OCI-LY3 (cell line): ENCODE data around the gene SCYGR2.
A peak's percentile ranks its signal among the peaks of the same experiment; 100 is the strongest.

Source experiments
- H2AFZ ChIP-seq: fragments of 200-600, 300-600 bp; shearing (Covaris generic); 2 replicates; pipeline ENCODE4 v1.6.0; 2014; ENCODE audit warnings: antibody characterized with exemption, low read depth, low read length
- H3K27ac ChIP-seq: fragments of 200-600, 300-600 bp; sonication (generic); 2 replicates; pipeline ENCODE4 v1.5.1; 2014; ENCODE audit warnings: mild to moderate bottlenecking, low read length, moderate library complexity, mixed read lengths
- H3K27me3 ChIP-seq: fragments of 200-600, 300-600 bp; sonication (generic); 2 replicates; pipeline ENCODE4 v1.6.1; 2014; ENCODE audit warnings: low read depth, low read length, mixed read lengths
- H3K36me3 ChIP-seq: fragments of 200-600, 300-600 bp; sonication (generic); replicated peaks from 2 replicates; pipeline ENCODE3; 2014; ENCODE audit warnings: low read depth, low read length, mixed read lengths
- H3K4me1 ChIP-seq: fragments of 300-600, 200-600 bp; sonication (generic); 2 replicates; pipeline ENCODE4 v1.6.1; 2014; ENCODE audit warnings: low read length, mixed read lengths
- H3K4me2 ChIP-seq: fragments of 200-600, 300-600 bp; sonication (generic); 2 replicates; pipeline ENCODE4 v1.6.1; 2014; ENCODE audit warnings: low read length, mixed read lengths
- H3K4me3 ChIP-seq: fragments of 300-600, 200-600 bp; sonication (generic); 2 replicates; pipeline ENCODE4 v1.5.1; 2014; ENCODE audit warnings: antibody characterized with exemption, mild to moderate bottlenecking, low read length, moderate library complexity
- H3K79me2 ChIP-seq: fragments of 300-600, 200-600 bp; shearing (Covaris generic); 2 replicates; pipeline ENCODE4 v1.6.1; 2014; ENCODE audit warnings: mild to moderate bottlenecking, low read length, mixed read lengths
- H3K9ac ChIP-seq: fragments of 300-600, 200-600 bp; shearing (Covaris generic); 2 replicates; pipeline ENCODE4 v1.6.0; 2014; ENCODE audit warnings: mild to moderate bottlenecking, low read length, moderate library complexity
- H3K9me3 ChIP-seq: fragments of 200-600, 300-600 bp; shearing (Covaris generic); 2 replicates; pipeline ENCODE4 v1.6.1; 2014; ENCODE audit warnings: low read length, mixed read lengths; ENCODE audit not compliant: insufficient read depth
- H4K20me1 ChIP-seq: fragments of 200-600, 300-600 bp; sonication (generic); 2 replicates; pipeline ENCODE4 v1.6.1; 2016; ENCODE audit warnings: low read length, mixed read lengths; ENCODE audit not compliant: insufficient read depth
- EZH2phosphoT487 ChIP-seq: fragments of 200-600 bp; shearing (Covaris generic); IDR thresholded peaks from 2 replicates; pipeline ENCODE4 v1.6.1; 2018; ENCODE audit warnings: antibody characterized with exemption, mixed run types, low read depth
- TF ChIP-seq, protein P1 (sequence below): fragments of 200-600, 300-600 bp; sonication (generic); IDR thresholded peaks from 2 replicates; pipeline ENCODE4 v1.5.1; 2014; ENCODE audit warnings: antibody characterized with exemption, low read length, low read depth

SCYGR2 gene

DNA sequence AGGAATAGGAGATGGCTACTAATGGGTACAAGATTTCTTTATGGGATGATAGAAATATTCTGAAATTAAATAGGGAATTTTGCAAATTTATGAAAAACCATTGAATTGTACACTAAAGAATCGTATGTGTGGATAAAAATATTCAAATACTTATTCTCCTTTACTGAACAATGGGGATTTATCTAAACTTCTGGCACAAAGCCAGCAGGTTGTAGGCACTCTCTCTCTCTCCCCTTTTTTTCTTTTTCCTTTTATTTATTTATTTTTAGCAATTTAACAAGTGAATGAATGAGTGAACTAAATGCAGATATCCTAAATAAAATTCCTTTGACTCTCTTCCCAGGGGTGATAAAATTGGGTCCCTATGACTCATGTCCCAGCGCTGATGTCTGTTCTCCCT is 21.9 kb upstream of the SCYGR2 start:
- TF ChIP-seq, protein P1, sequence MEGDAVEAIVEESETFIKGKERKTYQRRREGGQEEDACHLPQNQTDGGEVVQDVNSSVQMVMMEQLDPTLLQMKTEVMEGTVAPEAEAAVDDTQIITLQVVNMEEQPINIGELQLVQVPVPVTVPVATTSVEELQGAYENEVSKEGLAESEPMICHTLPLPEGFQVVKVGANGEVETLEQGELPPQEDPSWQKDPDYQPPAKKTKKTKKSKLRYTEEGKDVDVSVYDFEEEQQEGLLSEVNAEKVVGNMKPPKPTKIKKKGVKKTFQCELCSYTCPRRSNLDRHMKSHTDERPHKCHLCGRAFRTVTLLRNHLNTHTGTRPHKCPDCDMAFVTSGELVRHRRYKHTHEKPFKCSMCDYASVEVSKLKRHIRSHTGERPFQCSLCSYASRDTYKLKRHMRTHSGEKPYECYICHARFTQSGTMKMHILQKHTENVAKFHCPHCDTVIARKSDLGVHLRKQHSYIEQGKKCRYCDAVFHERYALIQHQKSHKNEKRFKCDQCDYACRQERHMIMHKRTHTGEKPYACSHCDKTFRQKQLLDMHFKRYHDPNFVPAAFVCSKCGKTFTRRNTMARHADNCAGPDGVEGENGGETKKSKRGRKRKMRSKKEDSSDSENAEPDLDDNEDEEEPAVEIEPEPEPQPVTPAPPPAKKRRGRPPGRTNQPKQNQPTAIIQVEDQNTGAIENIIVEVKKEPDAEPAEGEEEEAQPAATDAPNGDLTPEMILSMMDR = no peak
- Histone ChIP-seq H3K9me3 (no peaks in the 10 kb centered on the region), H4K20me1 (no peaks in the 10 kb centered on the region), H2AFZ (no peak overlapping the region), H3K4me1 (no peaks in the 10 kb centered on the region), H3K4me2 (no peak overlapping the region), H3K9ac (no peak overlapping the region), H3K36me3 (no peaks in the 10 kb centered on the region), H3K27me3 (no peaks in the 10 kb centered on the region), H3K27ac (no peak overlapping the region), H3K4me3 (no peak overlapping the region), H3K79me2 (no peaks in the 10 kb centered on the region)

DNA sequence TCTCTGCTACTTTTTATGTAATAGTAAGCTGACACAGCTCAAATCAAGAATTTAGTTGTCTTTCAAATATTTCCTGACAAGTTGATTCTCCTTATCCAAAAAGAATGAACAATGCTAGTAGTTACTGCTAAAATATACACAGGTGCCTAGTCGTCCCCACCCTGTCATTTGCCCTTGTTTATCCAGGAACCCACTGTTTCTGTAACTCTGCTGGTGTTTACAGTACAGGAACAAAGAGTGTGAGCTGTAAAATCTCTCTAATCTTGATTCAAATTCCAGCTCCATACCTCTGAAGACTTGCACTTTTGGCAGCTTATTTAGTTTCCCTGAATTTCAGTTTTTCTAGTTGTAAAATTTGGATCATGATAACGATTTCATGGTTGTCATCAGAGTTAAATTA is 21.1 kb upstream of the SCYGR2 start:
- TF ChIP-seq, protein P1 = no peak
- no peak for TF ChIP-seq EZH2phosphoT487
- Histone ChIP-seq H3K27ac (no peak overlapping the region), H2AFZ (no peak overlapping the region), H3K4me1 (no peaks in the 10 kb centered on the region), H3K79me2 (no peaks in the 10 kb centered on the region), H3K27me3 (no peaks in the 10 kb centered on the region), H4K20me1 (no peaks in the 10 kb centered on the region), H3K4me2 (no peak overlapping the region), H3K9ac (no peak overlapping the region), H3K36me3 (no peaks in the 10 kb centered on the region), H3K9me3 (no peaks in the 10 kb centered on the region), H3K4me3 (no peak overlapping the region)

DNA sequence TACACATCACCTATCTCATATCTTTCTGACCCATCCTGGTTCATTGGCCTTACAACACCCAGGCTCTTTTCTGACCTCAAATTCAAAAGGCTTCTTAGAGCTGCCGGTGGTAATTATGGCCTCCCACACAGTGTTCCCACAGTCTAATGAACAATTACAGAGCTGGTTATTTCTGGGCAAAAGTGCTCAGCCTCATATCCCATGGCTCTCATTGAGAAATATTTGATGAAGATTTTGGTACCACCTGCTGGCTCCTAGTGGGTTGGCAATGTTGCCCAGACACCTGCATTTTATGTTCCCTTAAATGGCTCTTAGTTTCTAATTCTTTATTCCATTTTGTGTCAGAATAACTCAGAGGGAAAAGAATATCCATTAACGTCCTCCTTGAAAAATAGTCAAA is 20.1 kb upstream of the SCYGR2 start:
- H3K9ac ChIP-seq = no peak overlapping the region

DNA sequence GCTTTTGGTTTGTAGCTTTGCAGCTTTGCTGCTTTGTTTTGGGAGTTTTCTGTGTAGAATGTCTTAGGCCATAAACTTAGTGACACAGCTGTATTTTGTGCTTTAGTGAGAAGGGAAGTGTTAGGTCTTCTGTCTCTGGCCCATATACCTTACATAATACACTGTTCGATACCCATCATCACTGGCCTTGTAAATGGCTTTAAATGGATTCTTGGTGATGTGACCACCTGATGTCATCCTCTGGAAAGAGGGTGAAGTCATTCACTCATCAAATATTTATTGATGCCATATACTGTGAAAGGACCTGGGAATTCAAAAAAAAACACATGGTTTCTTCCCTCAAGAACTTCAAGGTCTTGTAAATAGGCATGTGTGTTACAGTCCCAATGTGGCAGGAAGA is 18.9 kb upstream of the SCYGR2 start:
- Histone ChIP-seq H4K20me1 (no peaks in the 10 kb centered on the region), H3K27ac (no peak overlapping the region), H2AFZ (no peak overlapping the region), H3K4me3 (no peak overlapping the region), H3K27me3 (no peaks in the 10 kb centered on the region), H3K4me2 (no peak overlapping the region), H3K79me2 (no peaks in the 10 kb centered on the region), H3K9me3 (no peaks in the 10 kb centered on the region), H3K9ac (no peak overlapping the region), H3K36me3 (no peaks in the 10 kb centered on the region), H3K4me1 (no peaks in the 10 kb centered on the region)
- no peak for TF ChIP-seq EZH2phosphoT487
- TF ChIP-seq, protein P1 = no peak

More for the DNA sequence above, 20.1 kb upstream of the SCYGR2 start:
- H3K27me3 ChIP-seq = no peaks in the 10 kb centered on the region
- H3K4me2 ChIP-seq = no peak overlapping the region
- H3K27ac ChIP-seq = no peak overlapping the region
- no peaks in the 10 kb centered on the region for H3K9me3 ChIP-seq
- H2AFZ ChIP-seq = no peak overlapping the region
- no peaks in the 10 kb centered on the region for H4K20me1 ChIP-seq
- H3K4me1 ChIP-seq = no peaks in the 10 kb centered on the region
- TF ChIP-seq EZH2phosphoT487 = no peak
- TF ChIP-seq, protein P1 = peak; percentile 36; the same call in 1 of the 2 replicates
- no peaks in the 10 kb centered on the region for H3K36me3 ChIP-seq
- H3K4me3 ChIP-seq = no peak overlapping the region
- H3K79me2 ChIP-seq = no peaks in the 10 kb centered on the region
